ENCODE data around the gene HDAC11.

GRCh38 chr3:13541691-13542090 lies 61.6 kb downstream of the HDAC11 start:
- TF ChIP-seq, protein P1, sequence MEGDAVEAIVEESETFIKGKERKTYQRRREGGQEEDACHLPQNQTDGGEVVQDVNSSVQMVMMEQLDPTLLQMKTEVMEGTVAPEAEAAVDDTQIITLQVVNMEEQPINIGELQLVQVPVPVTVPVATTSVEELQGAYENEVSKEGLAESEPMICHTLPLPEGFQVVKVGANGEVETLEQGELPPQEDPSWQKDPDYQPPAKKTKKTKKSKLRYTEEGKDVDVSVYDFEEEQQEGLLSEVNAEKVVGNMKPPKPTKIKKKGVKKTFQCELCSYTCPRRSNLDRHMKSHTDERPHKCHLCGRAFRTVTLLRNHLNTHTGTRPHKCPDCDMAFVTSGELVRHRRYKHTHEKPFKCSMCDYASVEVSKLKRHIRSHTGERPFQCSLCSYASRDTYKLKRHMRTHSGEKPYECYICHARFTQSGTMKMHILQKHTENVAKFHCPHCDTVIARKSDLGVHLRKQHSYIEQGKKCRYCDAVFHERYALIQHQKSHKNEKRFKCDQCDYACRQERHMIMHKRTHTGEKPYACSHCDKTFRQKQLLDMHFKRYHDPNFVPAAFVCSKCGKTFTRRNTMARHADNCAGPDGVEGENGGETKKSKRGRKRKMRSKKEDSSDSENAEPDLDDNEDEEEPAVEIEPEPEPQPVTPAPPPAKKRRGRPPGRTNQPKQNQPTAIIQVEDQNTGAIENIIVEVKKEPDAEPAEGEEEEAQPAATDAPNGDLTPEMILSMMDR (IDR thresholded peaks at IDR 0.05; ENCODE audit: insufficient read depth, low read length), result no peak
- TF ChIP-seq, protein P2, sequence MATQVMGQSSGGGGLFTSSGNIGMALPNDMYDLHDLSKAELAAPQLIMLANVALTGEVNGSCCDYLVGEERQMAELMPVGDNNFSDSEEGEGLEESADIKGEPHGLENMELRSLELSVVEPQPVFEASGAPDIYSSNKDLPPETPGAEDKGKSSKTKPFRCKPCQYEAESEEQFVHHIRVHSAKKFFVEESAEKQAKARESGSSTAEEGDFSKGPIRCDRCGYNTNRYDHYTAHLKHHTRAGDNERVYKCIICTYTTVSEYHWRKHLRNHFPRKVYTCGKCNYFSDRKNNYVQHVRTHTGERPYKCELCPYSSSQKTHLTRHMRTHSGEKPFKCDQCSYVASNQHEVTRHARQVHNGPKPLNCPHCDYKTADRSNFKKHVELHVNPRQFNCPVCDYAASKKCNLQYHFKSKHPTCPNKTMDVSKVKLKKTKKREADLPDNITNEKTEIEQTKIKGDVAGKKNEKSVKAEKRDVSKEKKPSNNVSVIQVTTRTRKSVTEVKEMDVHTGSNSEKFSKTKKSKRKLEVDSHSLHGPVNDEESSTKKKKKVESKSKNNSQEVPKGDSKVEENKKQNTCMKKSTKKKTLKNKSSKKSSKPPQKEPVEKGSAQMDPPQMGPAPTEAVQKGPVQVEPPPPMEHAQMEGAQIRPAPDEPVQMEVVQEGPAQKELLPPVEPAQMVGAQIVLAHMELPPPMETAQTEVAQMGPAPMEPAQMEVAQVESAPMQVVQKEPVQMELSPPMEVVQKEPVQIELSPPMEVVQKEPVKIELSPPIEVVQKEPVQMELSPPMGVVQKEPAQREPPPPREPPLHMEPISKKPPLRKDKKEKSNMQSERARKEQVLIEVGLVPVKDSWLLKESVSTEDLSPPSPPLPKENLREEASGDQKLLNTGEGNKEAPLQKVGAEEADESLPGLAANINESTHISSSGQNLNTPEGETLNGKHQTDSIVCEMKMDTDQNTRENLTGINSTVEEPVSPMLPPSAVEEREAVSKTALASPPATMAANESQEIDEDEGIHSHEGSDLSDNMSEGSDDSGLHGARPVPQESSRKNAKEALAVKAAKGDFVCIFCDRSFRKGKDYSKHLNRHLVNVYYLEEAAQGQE (IDR thresholded peaks at IDR 0.05; ENCODE audit: insufficient replicate concordance, low read depth), result no peak
- TF ChIP-seq POLR2AphosphoS5 (IDR thresholded peaks at IDR 0.05; ENCODE audit: low read depth), result no peak
- TF ChIP-seq GABPA (IDR thresholded peaks at IDR 0.05; ENCODE audit: low read depth), result no peak

Measured in HL-60 (cell line).